B cell (primary cell): Measurements from ENCODE around the gene SH3RF3. TPM values are rescaled to one million over a fixed set of nuclear protein-coding genes. Genes with fewer than 3 reads are reported as not detected.

ENCODE experiments used
- ATAC-seq: fragments of 200-7000 bp; cut with Tn5 transposase; one replicate; pipeline ENCODE4 v1.10.0; 2021; ENCODE audit warnings: low read depth, mild to moderate bottlenecking, moderate number of reproducible peaks, moderate library complexity
- CTCF ChIA-PET: fragments of 350-600 bp; sonication (Branson Sonifier 250); formaldehyde crosslinking; loops from one replicate; lab custom pipeline; 2021; ENCODE audit warnings: antibody characterized with exemption, inconsistent platforms; lab: Charles Lee
- POLR2A ChIA-PET: fragments of 350-600 bp; sonication (Branson Sonifier 250); formaldehyde crosslinking; loops from one replicate; lab custom pipeline; 2021; ENCODE audit warnings: antibody characterized with exemption; lab: Charles Lee
- DNase-seq: peaks from one replicate; pipeline ENCODE4 v3.0.0; 2013
- H2AFZ ChIP-seq: 2 replicates; pipeline ENCODE4 v1.6.1; 2012; ENCODE audit warnings: mild to moderate bottlenecking, low read depth, low read length; ENCODE audit not compliant: insufficient read depth, poor library complexity, severe bottlenecking
- H3K27ac ChIP-seq, 2 donors: 1 replicate in 1 of 2; 2 replicates in 1 of 2; pipeline ENCODE4 v1.5.1; 2012 to 2013; ENCODE audit warnings: low read length in 2 of 2, mild to moderate bottlenecking in 2 of 2, moderate library complexity in 1 of 2
- H3K27me3 ChIP-seq, 4 experiments: fragments of 200-600 bp in 1 of 4; sonication (generic) in 1 of 4; replicated peaks in 1 of 4; 1 replicate in 2 of 4; 2 replicates in 2 of 4; pipeline versions ENCODE4 v1.6.1 to v1.7.0; 2013 to 2016; ENCODE audit warnings: low read length in 3 of 4, mild to moderate bottlenecking in 2 of 4, mixed read lengths in 1 of 4, moderate library complexity in 1 of 4; ENCODE audit not compliant: insufficient read depth in 4 of 4, control insufficient read depth in 3 of 4; ENCODE audit errors: control extremely low read depth in 1 of 4
- H3K36me3 ChIP-seq, 2 experiments: replicated peaks in 1 of 2; 1 replicate in 1 of 2; 2 replicates in 1 of 2; pipeline versions ENCODE4 v1.6.1 to v1.7.1; 2013; ENCODE audit warnings: low read length in 1 of 2; ENCODE audit not compliant: insufficient read depth in 2 of 2, control insufficient read depth in 1 of 2; ENCODE audit errors: control extremely low read depth in 1 of 2, extremely low read depth in 1 of 2
- H3K4me1 ChIP-seq, 2 donors: fragments of 200-600 bp in 1 of 2; sonication (generic) in 1 of 2; 1 replicate in 1 of 2; 2 replicates in 1 of 2; pipeline versions ENCODE4 v1.5.1 to v1.6.1; 2013 to 2017; ENCODE audit warnings: low read length in 2 of 2; ENCODE audit not compliant: control insufficient read depth in 2 of 2, insufficient read depth in 2 of 2
- H3K4me2 ChIP-seq: replicated peaks from 2 replicates; pipeline ENCODE3; 2012; ENCODE audit warnings: mild to moderate bottlenecking, low read depth, low read length; ENCODE audit not compliant: poor library complexity, severe bottlenecking
- H3K4me3 ChIP-seq, 5 experiments: fragments of 200-600 bp in 1 of 5; sonication (generic) in 1 of 5; 1 replicate in 3 of 5; 2 replicates in 2 of 5; pipeline versions ENCODE4 v1.5.1 to v1.7.0; 2011 to 2016; ENCODE audit warnings: low read length in 4 of 5, mild to moderate bottlenecking in 4 of 5, low read depth in 2 of 5, control low read depth in 1 of 5, moderate library complexity in 1 of 5; ENCODE audit not compliant: insufficient read depth in 1 of 5; ENCODE audit errors: control extremely low read depth in 1 of 5, extremely low read depth in 1 of 5
- H3K79me2 ChIP-seq: fragments of 200-600 bp; sonication (generic); one replicate; pipeline ENCODE4 v1.6.0; 2016; ENCODE audit warnings: low read length; ENCODE audit not compliant: control insufficient read depth, insufficient read depth
- H3K9ac ChIP-seq: fragments of 200-600 bp; sonication (generic); 2 replicates; pipeline ENCODE4 v1.6.1; 2017; ENCODE audit warnings: mild to moderate bottlenecking, low read length, moderate library complexity
- H3K9me3 ChIP-seq, 3 donors: one replicate each; pipeline versions ENCODE4 v1.6.1 to v1.7.1; 2013; ENCODE audit warnings: low read length in 2 of 3; ENCODE audit not compliant: control insufficient read depth in 2 of 3, insufficient read depth in 1 of 3; ENCODE audit errors: control extremely low read depth in 1 of 3
- H4K20me1 ChIP-seq: 2 replicates; pipeline ENCODE4 v1.6.0; 2012; ENCODE audit warnings: mild to moderate bottlenecking, low read length; ENCODE audit not compliant: insufficient read depth, control insufficient read depth, poor library complexity, severe bottlenecking
- H3K27ac Mint-ChIP-seq: one replicate; pipeline ENCODE4 v1.8.0; 2021; ENCODE audit warnings: mixed read lengths
- H3K27me3 Mint-ChIP-seq: one replicate; pipeline ENCODE4 v1.8.0; 2021; ENCODE audit warnings: mixed read lengths
- H3K4me1 Mint-ChIP-seq: one replicate; pipeline ENCODE4 v1.8.0; 2021; ENCODE audit warnings: mixed read lengths
- H3K4me3 Mint-ChIP-seq: one replicate; pipeline ENCODE4 v1.8.0; 2021; ENCODE audit warnings: mixed read lengths
- H3K9me3 Mint-ChIP-seq: one replicate; pipeline ENCODE4 v1.8.0; 2022; ENCODE audit warnings: mixed read lengths; ENCODE audit not compliant: insufficient read depth
- CTCF ChIP-seq: fragments of 200-600 bp; IDR thresholded peaks from one replicate; pipeline ENCODE4 v1.8.0; 2022; ENCODE audit warnings: antibody characterized with exemption, mild to moderate bottlenecking
- EZH2 ChIP-seq: IDR thresholded peaks from 2 replicates; pipeline ENCODE4 v1.6.1; 2012; ENCODE audit warnings: borderline replicate concordance, low read depth, mild to moderate bottlenecking, moderate library complexity, low read length; ENCODE audit not compliant: insufficient read depth, poor library complexity, severe bottlenecking
- WGBS: methylation state at CpG from one replicate; pipeline ENCODE4 v1.1.5; 2013; ENCODE audit warnings: missing lambda C conversion rate; ENCODE audit not compliant: insufficient coverage; 5-methylcytosine and 5-hydroxymethylcytosine counted together
- intact Hi-C: fragments of 100-400 bp; cut with micrococcal nuclease; formaldehyde crosslinking; loops from one replicate; pipeline ENCODE4 v1.10.0; 2022
- polyA plus RNA-seq: library from polyadenylated mRNA; depleted of rRNA; stranded (reverse); fragments of >200 nt; gene quantifications from 2 replicates; pipeline ENCODE4 v1.2.3, GENCODE V29; 2012
- total RNA-seq, 2 donors: library from RNA; stranded (reverse); fragments of 120-200 nt in 1 of 2; gene quantifications; 1 replicate in 1 of 2; 2 replicates in 1 of 2; pipeline versions ENCODE4 v1.2.3 to v1.2.4, GENCODE V29; 2013 to 2022

The SH3RF3 gene
- total and polyA plus RNA-seq, 2 donors (not counting 1 experiment from before 2014, with no cell fraction given), result 0.07 to 1.2 TPM

- peak overlapping the region; percentile 73 for H3K4me2 ChIP-seq
- H2AFZ ChIP-seq, result peak overlapping the region; percentile 80
- H3K4me3 ChIP-seq, result no peak overlapping the region
- 79% methylated on average over 12 of the region's 18 CpGs for WGBS
- Mint-ChIP-seq H3K27ac (no peak overlapping the region), H3K27me3 (no peaks in the 10 kb centered on the region), H3K9me3 (no peaks in the 10 kb centered on the region), H3K4me3 (no peak overlapping the region), H3K4me1 (peaks cover 17% of the 10 kb centered on the region)
- ChIA-PET POLR2A (no interaction called here), CTCF (interaction anchor here (0.6 kb wide), 1 partner anchor 11 kb away, joined by 5 read pairs; no protein-coding TSS in a partner anchor)
- H3K4me1 ChIP-seq, result peaks cover 17 to 19% of the 10 kb centered on the region in 2 donors
- ATAC-seq (no peak), DNase-seq (no peak)
- no peaks in the 10 kb centered on the region for H3K79me2 ChIP-seq
- H4K20me1 ChIP-seq, result no peaks in the 10 kb centered on the region
- intact Hi-C loops, result no loop called here
- no peaks in the 10 kb centered on the region for H3K27me3 ChIP-seq
- H3K9me3 ChIP-seq, result peaks cover 0 to 6% (median 0%) of the 10 kb centered on the region in 3 donors
- no peak overlapping the region for H3K27ac ChIP-seq
- TF ChIP-seq EZH2, result no peak
- TF ChIP-seq CTCF, result no peak
- H3K9ac ChIP-seq, result peak overlapping the region; percentile 49
- no peaks in the 10 kb centered on the region for H3K36me3 ChIP-seq
These were observed 220.8 kb downstream of the SH3RF3 start for GRCh38 chr2:109349503-109350465.

- Histone ChIP-seq H3K36me3 (no peaks in the 10 kb centered on the region), H3K79me2 (no peaks in the 10 kb centered on the region), H3K4me2 (no peak overlapping the region), H3K4me1 (peaks cover 17 to 19% of the 10 kb centered on the region in 2 donors), H2AFZ (no peak overlapping the region), H3K27ac (no peak overlapping the region), H3K4me3 (no peak overlapping the region), H3K9ac (no peak overlapping the region), H3K27me3 (no peaks in the 10 kb centered on the region), H4K20me1 (no peaks in the 10 kb centered on the region), H3K9me3 (peaks cover 0 to 6% (median 0%) of the 10 kb centered on the region in 3 donors)
- no peak for DNase-seq
- WGBS, result 68% methylated on average over 7 of the region's 8 CpGs
- Mint-ChIP-seq H3K4me3 (peak overlapping the region; percentile 35), H3K9me3 (no peaks in the 10 kb centered on the region), H3K27ac (no peak overlapping the region), H3K4me1 (peaks cover 17% of the 10 kb centered on the region), H3K27me3 (no peaks in the 10 kb centered on the region)
- TF ChIP-seq EZH2, result no peak
- TF ChIP-seq CTCF, result no peak
- no peak for ATAC-seq
- ChIA-PET CTCF (interaction anchor here (0.6 kb wide), 1 partner anchor 12 kb away, joined by 5 read pairs; no protein-coding TSS in a partner anchor), POLR2A (no interaction called here)
- intact Hi-C loops, result no loop called here
These were observed 221.5 kb downstream of the SH3RF3 start for GRCh38 chr2:109350526-109350925.
